Adrenal gland (tissue), 5 donors: ENCODE measurements around the gene ZNF208.

Source experiments
- POLR2A ChIP-seq, 2 donors: fragments of 450-650 bp; IDR thresholded peaks; one replicate each; pipeline ENCODE4 v1.6.1; 2017; ENCODE audit warnings: antibody characterized with exemption in 2 of 2, mild to moderate bottlenecking in 2 of 2, moderate library complexity in 1 of 2
- TF ChIP-seq, protein P1 (sequence below), 6 experiments: fragments of 450-650 bp in 4 of 6; fragments of 200-600 bp in 2 of 6; sonication (generic) in 1 of 6; IDR thresholded peaks; 1 replicate in 5 of 6; 2 replicates in 1 of 6; pipeline versions ENCODE4 v1.5.1 to v1.8.0; 2016 to 2021; ENCODE audit warnings: antibody characterized with exemption in 6 of 6, mild to moderate bottlenecking in 2 of 6, moderate library complexity in 1 of 6
- donor health status: DM: no; HTN: no; CAD: no.

DNA sequence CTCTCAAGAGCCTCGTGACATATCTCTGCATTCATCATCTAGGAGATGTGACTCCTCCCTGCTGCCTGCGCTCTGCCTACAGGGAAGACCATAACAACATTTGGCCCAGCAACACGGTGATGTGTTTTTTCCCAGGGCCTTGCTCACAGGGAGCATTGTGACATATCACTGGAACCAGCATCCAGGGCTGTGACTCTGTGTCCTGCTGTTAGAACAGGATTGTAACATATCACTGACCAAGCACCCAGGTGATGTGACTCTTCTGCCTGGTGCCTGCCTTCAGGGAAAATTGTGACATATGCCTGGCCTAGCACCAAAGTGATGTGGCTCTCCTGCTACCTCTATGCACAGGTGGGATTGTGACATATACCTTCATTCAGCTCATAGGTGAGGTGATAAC is 95.3 kb downstream of the ZNF208 start:
- TF ChIP-seq, protein P1, sequence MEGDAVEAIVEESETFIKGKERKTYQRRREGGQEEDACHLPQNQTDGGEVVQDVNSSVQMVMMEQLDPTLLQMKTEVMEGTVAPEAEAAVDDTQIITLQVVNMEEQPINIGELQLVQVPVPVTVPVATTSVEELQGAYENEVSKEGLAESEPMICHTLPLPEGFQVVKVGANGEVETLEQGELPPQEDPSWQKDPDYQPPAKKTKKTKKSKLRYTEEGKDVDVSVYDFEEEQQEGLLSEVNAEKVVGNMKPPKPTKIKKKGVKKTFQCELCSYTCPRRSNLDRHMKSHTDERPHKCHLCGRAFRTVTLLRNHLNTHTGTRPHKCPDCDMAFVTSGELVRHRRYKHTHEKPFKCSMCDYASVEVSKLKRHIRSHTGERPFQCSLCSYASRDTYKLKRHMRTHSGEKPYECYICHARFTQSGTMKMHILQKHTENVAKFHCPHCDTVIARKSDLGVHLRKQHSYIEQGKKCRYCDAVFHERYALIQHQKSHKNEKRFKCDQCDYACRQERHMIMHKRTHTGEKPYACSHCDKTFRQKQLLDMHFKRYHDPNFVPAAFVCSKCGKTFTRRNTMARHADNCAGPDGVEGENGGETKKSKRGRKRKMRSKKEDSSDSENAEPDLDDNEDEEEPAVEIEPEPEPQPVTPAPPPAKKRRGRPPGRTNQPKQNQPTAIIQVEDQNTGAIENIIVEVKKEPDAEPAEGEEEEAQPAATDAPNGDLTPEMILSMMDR (IDR thresholded peaks at IDR 0.05) = no peak
- TF ChIP-seq POLR2A (IDR thresholded peaks at IDR 0.05) = no peak
